RWPE1 (cell line): ENCODE measurements around the gene ARID1B.

Source experiments
- CTCF ChIA-PET: fragments of 350-600 bp; sonication (Branson Sonifier 250); formaldehyde crosslinking; extraction: SDS; loops from one replicate; lab custom pipeline; 2021; lab: Yijun Ruan, JAX
- POLR2A ChIA-PET: fragments of 400-600 bp; formaldehyde crosslinking; extraction: SDS; loops from one replicate; lab custom pipeline; 2020; ENCODE audit warnings: antibody characterized with exemption; ENCODE audit not compliant: low non-redundant PET; lab: Yijun Ruan, JAX
- DNase-seq: peaks from one replicate; pipeline ENCODE4 v3.0.0; 2012; ENCODE audit warnings: low spot score
- H3K27ac ChIP-seq: fragments of 450-650 bp; 2 replicates; pipeline ENCODE4 v1.5.1; 2017
- TF ChIP-seq, protein P1 (sequence below): fragments of 450-650 bp; conservative IDR thresholded peaks from 2 replicates; pipeline ENCODE4 v1.5.1; 2017; ENCODE audit warnings: low read depth, mild to moderate bottlenecking

The ARID1B gene

GRCh38 chr6:157217894-157218370 is 440.8 kb downstream of the ARID1B start:
- no peak for DNase-seq
- no peak overlapping the region for H3K27ac ChIP-seq
- POLR2A ChIA-PET = no interaction called here
- TF ChIP-seq, protein P1, sequence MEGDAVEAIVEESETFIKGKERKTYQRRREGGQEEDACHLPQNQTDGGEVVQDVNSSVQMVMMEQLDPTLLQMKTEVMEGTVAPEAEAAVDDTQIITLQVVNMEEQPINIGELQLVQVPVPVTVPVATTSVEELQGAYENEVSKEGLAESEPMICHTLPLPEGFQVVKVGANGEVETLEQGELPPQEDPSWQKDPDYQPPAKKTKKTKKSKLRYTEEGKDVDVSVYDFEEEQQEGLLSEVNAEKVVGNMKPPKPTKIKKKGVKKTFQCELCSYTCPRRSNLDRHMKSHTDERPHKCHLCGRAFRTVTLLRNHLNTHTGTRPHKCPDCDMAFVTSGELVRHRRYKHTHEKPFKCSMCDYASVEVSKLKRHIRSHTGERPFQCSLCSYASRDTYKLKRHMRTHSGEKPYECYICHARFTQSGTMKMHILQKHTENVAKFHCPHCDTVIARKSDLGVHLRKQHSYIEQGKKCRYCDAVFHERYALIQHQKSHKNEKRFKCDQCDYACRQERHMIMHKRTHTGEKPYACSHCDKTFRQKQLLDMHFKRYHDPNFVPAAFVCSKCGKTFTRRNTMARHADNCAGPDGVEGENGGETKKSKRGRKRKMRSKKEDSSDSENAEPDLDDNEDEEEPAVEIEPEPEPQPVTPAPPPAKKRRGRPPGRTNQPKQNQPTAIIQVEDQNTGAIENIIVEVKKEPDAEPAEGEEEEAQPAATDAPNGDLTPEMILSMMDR = no peak
- CTCF ChIA-PET = no interaction called here

DNA sequence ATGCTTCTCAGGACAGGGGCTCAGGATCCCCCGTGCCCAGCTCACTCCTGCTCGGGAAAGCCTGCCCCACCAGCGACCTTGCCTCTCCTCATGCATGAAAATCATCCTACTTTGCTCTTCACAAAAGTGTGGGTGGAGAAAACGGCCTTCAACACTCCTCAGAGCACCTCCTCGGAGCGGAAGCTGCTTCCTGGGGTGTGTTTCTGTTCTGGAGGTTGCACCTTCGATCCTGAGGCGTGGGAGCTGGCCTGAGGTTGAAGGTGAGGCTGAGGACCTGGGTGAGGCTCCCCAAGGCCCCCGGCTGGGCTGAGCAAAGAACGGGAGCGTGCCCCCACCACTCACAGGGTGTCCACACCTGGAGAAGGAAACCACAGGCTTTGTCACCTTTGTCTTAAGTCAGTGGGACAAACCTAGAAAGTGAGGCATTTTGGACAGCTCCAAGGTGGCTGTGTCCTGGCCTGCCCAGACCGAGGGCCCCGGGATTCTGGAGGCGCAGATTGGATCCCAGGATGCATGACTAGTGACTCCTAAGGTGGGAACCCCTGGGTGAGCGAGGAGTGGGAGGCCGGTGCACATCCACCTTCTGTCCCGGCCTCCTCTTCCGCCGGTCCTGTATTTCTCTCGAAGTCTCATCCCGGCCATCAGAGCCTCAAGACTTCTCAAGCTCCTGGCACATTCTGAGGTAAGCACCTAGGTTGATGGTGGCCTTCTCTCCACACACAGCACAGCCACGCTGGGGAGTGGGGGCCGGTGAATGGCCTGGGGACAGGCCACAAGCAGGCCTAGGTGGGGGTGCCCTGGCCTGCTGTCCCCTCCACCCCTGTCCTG is 441.4 kb downstream of the ARID1B start:
- H3K27ac ChIP-seq = no peak overlapping the region
- TF ChIP-seq, protein P1 = no peak
- no peak for DNase-seq
- ChIA-PET CTCF (interaction anchor here (0.6 kb wide), 1 partner anchor 311 kb away, joined by 4 read pairs; no protein-coding TSS in a partner anchor), POLR2A (no interaction called here)

DNA sequence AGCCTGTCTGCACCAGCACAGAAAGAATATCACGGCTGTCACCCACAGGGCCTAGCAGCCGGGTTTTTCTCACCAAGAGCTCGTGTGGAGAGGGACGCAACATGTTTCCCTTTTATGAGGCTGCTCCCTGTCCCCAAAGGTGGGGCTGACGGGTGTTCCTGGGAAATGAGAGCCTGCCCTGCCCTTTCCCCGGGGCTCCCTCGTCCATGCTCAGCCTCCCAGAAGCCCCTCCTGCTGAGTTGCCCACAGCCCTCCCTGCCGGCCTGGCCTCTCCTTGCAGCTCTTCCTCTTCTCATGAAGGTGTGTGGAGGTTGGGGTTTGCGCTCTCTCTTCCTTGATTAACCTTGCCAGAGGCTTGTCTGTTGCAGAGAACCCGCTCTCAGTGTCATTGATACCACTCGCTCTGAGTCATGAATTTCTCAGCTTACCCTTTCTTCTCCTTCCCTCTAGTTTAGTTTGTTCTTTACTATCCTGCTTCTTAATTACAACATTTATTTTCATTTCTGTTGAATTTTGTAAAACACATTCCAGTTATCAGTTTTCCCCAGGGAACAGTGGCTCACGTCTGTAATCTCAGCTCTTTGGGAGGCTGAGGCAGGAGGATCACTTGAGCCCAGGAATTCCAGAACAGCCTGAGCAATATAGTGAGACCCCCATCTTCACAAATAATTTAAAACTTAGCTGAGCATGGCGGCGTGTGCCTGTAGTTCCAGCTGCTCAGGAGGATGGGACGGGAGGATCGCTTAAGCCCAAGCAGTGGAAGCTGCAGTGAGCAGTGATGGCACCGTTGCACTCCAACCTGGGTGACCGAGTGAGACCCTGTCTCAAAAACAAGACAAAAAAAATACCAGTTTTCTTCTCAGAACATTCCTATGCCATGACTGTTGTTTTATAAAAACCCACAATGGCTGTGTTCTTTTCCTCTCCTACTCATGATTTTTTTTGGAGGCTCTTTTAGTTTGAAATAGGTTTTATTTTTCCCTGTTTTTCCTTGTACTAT is 442.3 kb downstream of the ARID1B start:
- peak; percentile 22 for DNase-seq
- no peak overlapping the region for H3K27ac ChIP-seq
- TF ChIP-seq, protein P1 = no peak
- POLR2A ChIA-PET = no interaction called here
- CTCF ChIA-PET = interaction anchor here (0.6 kb wide), 1 partner anchor 312 kb away, joined by 4 read pairs; no protein-coding TSS in a partner anchor

- DNase-seq = no peak
- ChIA-PET POLR2A (no interaction called here), CTCF (no interaction called here)
- no peak overlapping the region for H3K27ac ChIP-seq
- TF ChIP-seq, protein P1 = no peak
Measured at GRCh38 chr6:157220485-157220884, 443.3 kb downstream of the ARID1B start.

DNA sequence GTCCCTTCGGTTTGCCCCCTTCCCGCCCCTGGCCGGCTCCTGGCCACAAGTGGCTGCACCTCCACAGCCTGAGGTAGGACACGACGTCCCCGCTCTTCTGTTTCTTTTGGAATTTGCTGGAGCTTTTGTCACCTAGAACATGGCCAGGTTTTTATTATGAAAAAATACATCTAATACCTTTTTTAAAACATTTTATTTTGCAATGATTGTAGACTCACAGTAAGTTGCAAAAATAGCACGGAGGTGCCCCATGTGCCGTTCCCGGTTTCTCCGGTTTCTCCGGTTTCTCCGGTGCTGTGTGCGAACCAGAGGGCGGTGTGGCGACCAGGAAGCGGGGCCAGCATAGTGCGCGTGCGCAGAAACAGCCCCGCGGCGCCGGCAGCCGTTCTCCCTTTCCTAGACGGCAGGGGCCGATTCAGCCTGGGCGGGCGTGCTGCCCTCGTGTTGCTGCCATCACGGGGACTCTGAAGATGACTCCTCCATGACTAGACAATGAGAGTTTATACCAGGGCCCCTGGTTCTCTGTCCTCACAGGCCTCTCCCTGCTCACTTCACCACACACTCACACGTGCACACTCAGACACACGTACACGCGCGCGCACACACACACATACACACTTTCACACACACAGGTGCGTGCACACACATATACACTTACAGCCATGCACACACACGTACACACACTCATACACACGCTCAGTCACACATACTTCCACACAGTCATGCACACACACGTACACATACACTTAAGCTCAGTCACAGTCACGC is 444.1 kb downstream of the ARID1B start:
- ChIA-PET CTCF (interaction anchor here (0.8 kb wide), 1 partner anchor 11 kb away, joined by 3 read pairs; no protein-coding TSS in a partner anchor), POLR2A (no interaction called here)

More for the DNA sequence above, 444.1 kb downstream of the ARID1B start:
- no peak overlapping the region for H3K27ac ChIP-seq
- TF ChIP-seq, protein P1 = no peak
- DNase-seq = peak; percentile 89
